ENCODE results near the gene TMEM86A. TPM values are rescaled to one million over a fixed set of nuclear protein-coding genes. Genes with fewer than 3 reads are reported as not detected.

The TMEM86A gene
- total RNA-seq, 1 experiment from 2014 or later: 0.30 TPM

DNA sequence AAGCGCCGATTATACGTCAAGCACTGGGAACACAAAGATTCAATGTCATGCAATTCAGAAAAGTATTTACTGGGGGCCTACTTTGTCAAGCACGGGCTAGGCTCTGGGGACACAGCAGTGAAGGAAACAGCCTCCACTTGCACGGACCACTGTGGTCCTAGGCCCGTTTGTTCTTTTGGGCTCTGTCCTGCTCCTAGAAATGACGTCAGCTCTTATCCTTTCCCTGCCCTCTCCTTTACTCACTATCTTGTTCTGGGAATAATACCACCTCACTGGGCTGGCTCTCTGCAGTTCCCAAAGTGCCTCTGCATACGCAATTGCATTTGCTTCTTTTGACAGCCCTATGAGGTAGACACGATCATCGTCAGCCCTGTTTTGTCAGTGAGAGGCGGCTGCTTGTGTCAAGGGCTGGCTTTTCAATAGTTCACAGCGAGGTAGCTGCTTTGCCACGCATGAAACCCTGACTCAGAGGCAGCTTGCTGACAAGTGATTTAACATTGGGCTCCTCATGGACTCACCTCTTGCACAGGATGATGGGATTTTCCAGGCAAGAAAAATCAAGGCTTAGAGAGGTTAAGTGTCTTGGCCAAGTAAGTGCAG is 50.3 kb downstream of the TMEM86A start:
- no peak for DNase-seq (ENCODE audit: unreplicated experiment)
- intact Hi-C loops (cut with micrococcal nuclease): no loop called here
- Mint-ChIP-seq H3K27me3 (ENCODE audit: insufficient read depth, unreplicated experiment) (no peaks in the 10 kb centered on the region), H3K36me3 (ENCODE audit: insufficient read depth, unreplicated experiment) (no peaks in the 10 kb centered on the region), H3K4me1 (ENCODE audit: insufficient read depth, unreplicated experiment) (peaks cover 6% of the 10 kb centered on the region), H3K9me3 (ENCODE audit: unreplicated experiment) (no peaks in the 10 kb centered on the region), H3K4me3 (ENCODE audit: unreplicated experiment) (no peak overlapping the region), H3K27ac (ENCODE audit: low read depth, unreplicated experiment) (no peak overlapping the region)
- no TSS peak for BruUV-seq (replicated peaks)
- TF ChIP-seq, protein P1, sequence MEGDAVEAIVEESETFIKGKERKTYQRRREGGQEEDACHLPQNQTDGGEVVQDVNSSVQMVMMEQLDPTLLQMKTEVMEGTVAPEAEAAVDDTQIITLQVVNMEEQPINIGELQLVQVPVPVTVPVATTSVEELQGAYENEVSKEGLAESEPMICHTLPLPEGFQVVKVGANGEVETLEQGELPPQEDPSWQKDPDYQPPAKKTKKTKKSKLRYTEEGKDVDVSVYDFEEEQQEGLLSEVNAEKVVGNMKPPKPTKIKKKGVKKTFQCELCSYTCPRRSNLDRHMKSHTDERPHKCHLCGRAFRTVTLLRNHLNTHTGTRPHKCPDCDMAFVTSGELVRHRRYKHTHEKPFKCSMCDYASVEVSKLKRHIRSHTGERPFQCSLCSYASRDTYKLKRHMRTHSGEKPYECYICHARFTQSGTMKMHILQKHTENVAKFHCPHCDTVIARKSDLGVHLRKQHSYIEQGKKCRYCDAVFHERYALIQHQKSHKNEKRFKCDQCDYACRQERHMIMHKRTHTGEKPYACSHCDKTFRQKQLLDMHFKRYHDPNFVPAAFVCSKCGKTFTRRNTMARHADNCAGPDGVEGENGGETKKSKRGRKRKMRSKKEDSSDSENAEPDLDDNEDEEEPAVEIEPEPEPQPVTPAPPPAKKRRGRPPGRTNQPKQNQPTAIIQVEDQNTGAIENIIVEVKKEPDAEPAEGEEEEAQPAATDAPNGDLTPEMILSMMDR (IDR thresholded peaks at IDR 0.05; ENCODE audit: unreplicated experiment): no peak
- ChIA-PET CTCF (interaction anchor here (1.0 to 1.7 kb wide), 4 partner anchors 9 to 53 kb away, joined by 3 to 8 read pairs (median 4); no protein-coding TSS in a partner anchor), POLR2A (no interaction called here)

DNA sequence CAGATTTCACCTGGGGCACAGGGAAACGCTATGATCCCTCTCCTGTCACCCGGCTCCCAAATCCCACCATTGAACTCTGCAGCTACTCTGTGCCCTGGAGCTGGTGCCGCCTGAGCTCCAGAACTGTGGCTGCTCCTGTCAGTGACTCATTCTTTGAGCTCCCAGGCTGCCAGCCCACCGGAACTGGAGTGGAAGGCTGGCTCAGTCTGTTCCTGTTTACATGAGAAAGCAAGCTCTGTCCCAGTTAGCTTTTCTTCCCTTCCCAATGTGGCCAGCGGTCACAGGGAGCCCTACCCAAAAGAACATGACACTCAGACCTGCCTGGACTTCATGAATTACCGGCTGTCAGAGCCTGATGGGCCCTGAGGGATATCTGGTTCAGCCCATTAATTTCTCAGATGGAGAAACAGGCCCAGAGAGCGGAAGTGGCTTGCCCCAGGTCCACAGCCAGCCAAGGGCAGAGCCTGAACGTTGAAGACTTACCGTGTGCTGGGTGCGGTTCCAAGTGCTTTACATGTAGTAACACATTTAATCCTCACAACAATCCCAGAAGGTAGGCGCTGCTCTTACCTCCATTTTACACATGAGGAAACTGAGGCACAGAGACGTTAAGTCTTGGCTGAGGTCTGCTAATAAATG is 51.2 kb downstream of the TMEM86A start:
- ChIA-PET POLR2A (no interaction called here), CTCF (interaction anchor here (0.7 to 1.7 kb wide), 5 partner anchors 8 to 54 kb away, joined by 3 to 8 read pairs (median 3); no protein-coding TSS in a partner anchor)
- TF ChIP-seq, protein P1 (IDR thresholded peaks at IDR 0.05; ENCODE audit: unreplicated experiment): no peak
- no peak overlapping the region for H3K4me3 Mint-ChIP-seq (ENCODE audit: unreplicated experiment)
- BruUV-seq (replicated peaks): no TSS peak
- intact Hi-C loops (cut with micrococcal nuclease): no loop called here
- peak overlapping the region; percentile 52 for H3K27ac Mint-ChIP-seq (ENCODE audit: low read depth, unreplicated experiment)
- H3K27me3 Mint-ChIP-seq (ENCODE audit: insufficient read depth, unreplicated experiment): no peaks in the 10 kb centered on the region
- H3K4me1 Mint-ChIP-seq (ENCODE audit: insufficient read depth, unreplicated experiment): peaks cover 6% of the 10 kb centered on the region
- peak; percentile 72 for DNase-seq (ENCODE audit: unreplicated experiment)
- H3K36me3 Mint-ChIP-seq (ENCODE audit: insufficient read depth, unreplicated experiment): no peaks in the 10 kb centered on the region
- no peaks in the 10 kb centered on the region for H3K9me3 Mint-ChIP-seq (ENCODE audit: unreplicated experiment)

DNA sequence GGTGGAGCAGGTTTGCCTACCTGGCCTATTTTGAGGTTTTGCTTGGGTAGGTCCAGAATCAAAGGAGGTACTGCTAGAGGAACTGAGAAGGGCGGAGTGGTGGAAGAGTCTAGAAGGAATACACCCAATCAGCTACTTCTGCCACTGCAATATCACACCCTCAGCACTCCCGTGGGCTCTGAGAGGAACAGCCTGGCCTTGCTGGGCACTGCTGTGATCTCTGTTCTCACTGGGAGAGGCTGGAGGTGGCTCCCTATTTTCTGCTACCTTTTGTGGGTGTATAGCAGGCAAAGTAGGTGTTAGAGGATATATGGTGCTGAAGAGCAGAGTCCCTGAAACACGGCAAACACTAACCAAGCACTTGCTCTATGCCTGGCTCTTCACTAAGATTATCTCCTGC is 52.4 kb downstream of the TMEM86A start:
- intact Hi-C loops (cut with micrococcal nuclease): no loop called here
- ChIA-PET CTCF (interaction anchor here (1.2 kb wide), 1 partner anchor 14 kb away, joined by 3 read pairs; no protein-coding TSS in a partner anchor), POLR2A (no interaction called here)
- TF ChIP-seq, protein P1 (IDR thresholded peaks at IDR 0.05; ENCODE audit: unreplicated experiment): no peak
- BruUV-seq (replicated peaks): no TSS peak
- Mint-ChIP-seq H3K27me3 (ENCODE audit: insufficient read depth, unreplicated experiment) (no peaks in the 10 kb centered on the region), H3K4me1 (ENCODE audit: insufficient read depth, unreplicated experiment) (peaks cover 6% of the 10 kb centered on the region), H3K27ac (ENCODE audit: low read depth, unreplicated experiment) (no peak overlapping the region), H3K9me3 (ENCODE audit: unreplicated experiment) (no peaks in the 10 kb centered on the region), H3K36me3 (ENCODE audit: insufficient read depth, unreplicated experiment) (no peaks in the 10 kb centered on the region), H3K4me3 (ENCODE audit: unreplicated experiment) (no peak overlapping the region)
- no peak for DNase-seq (ENCODE audit: unreplicated experiment)

DNA sequence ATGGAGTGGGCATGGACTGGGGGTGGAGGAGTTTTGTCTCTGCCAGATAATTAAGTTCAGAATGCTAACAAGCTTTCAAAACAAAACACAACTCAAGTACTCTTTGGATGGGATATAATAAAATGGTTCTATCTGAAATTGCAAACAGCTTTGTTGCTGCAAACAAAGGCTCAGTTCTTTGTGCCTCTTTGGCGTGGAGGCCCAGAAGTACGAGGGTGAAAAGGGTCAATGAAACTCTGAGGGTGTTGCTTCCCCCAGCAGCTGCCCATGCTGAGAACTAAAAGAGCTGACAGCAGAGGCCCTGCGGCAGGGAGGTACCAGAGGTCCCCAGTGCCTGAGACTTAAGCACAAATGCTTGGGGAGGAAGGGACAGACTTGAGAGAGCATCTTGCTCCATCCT is 53.9 kb downstream of the TMEM86A start:
- POLR2A ChIA-PET: no interaction called here
- no peak for DNase-seq (ENCODE audit: unreplicated experiment)
- Mint-ChIP-seq H3K27ac (ENCODE audit: low read depth, unreplicated experiment) (no peak overlapping the region), H3K36me3 (ENCODE audit: insufficient read depth, unreplicated experiment) (no peaks in the 10 kb centered on the region), H3K4me1 (ENCODE audit: insufficient read depth, unreplicated experiment) (peaks cover 6% of the 10 kb centered on the region), H3K4me3 (ENCODE audit: unreplicated experiment) (no peak overlapping the region), H3K27me3 (ENCODE audit: insufficient read depth, unreplicated experiment) (peaks cover 8% of the 10 kb centered on the region), H3K9me3 (ENCODE audit: unreplicated experiment) (no peaks in the 10 kb centered on the region)
- TF ChIP-seq, protein P1 (IDR thresholded peaks at IDR 0.05; ENCODE audit: unreplicated experiment): no peak
- CTCF ChIA-PET: interaction anchor here (0.6 kb wide), 1 partner anchor 11 kb away, joined by 3 read pairs; no protein-coding TSS in a partner anchor
- intact Hi-C loops (cut with micrococcal nuclease): no loop called here
- no TSS peak for BruUV-seq (replicated peaks)
